ENCODE results near the gene CD44.

Gene CD44

GRCh38 chr11:35232891-35233330, 93.9 kb downstream of the CD44 start:
- ATAC-seq, result no peak
- no peak for TF ChIP-seq ARNTL (CRISPR knock-in tag; IDR thresholded peaks at IDR 0.05; ENCODE audit: borderline replicate concordance, low read depth)
- no peak for TF ChIP-seq CSDC2 (CRISPR knock-in tag; IDR thresholded peaks at IDR 0.05)
- TF ChIP-seq ZNF70 (CRISPR knock-in tag; IDR thresholded peaks at IDR 0.05), result no peak
- TF ChIP-seq PATZ1 (CRISPR knock-in tag; IDR thresholded peaks at IDR 0.05; ENCODE audit: borderline replicate concordance), result no peak
- no peak for TF ChIP-seq ZNF565 (CRISPR knock-in tag; conservative IDR thresholded peaks at IDR 0.05; ENCODE audit: low read depth)
- TF ChIP-seq SNAI2 (CRISPR knock-in tag; IDR thresholded peaks at IDR 0.05), result no peak
- no peak for TF ChIP-seq ZNF8 (CRISPR knock-in tag; IDR thresholded peaks at IDR 0.05)
- TF ChIP-seq POU6F1 (CRISPR knock-in tag; IDR thresholded peaks at IDR 0.05; ENCODE audit: borderline replicate concordance, low read depth), result no peak
- TF ChIP-seq ZFP30 (CRISPR knock-in tag; IDR thresholded peaks at IDR 0.05), result no peak
- no peak for TF ChIP-seq ZFP3 (CRISPR knock-in tag; IDR thresholded peaks at IDR 0.05)
- TF ChIP-seq OSR1 (CRISPR knock-in tag; IDR thresholded peaks at IDR 0.05), result no peak
- TF ChIP-seq ESRRG (CRISPR knock-in tag; IDR thresholded peaks at IDR 0.05), result no peak
- no peak for TF ChIP-seq RARB (CRISPR knock-in tag; IDR thresholded peaks at IDR 0.05)

- TF ChIP-seq OSR1 (CRISPR knock-in tag; IDR thresholded peaks at IDR 0.05), result no peak
- no peak for TF ChIP-seq CSDC2 (CRISPR knock-in tag; IDR thresholded peaks at IDR 0.05)
- no peak for TF ChIP-seq SNAI2 (CRISPR knock-in tag; IDR thresholded peaks at IDR 0.05)
- TF ChIP-seq GLIS3 (CRISPR knock-in tag; IDR thresholded peaks at IDR 0.05), result no peak
- TF ChIP-seq ARNTL (CRISPR knock-in tag; IDR thresholded peaks at IDR 0.05; ENCODE audit: borderline replicate concordance, low read depth), result no peak
- no peak for TF ChIP-seq ZFP3 (CRISPR knock-in tag; IDR thresholded peaks at IDR 0.05)
- TF ChIP-seq CSRNP3 (CRISPR knock-in tag; IDR thresholded peaks at IDR 0.05), result no peak
- no peak for TF ChIP-seq TOX (CRISPR knock-in tag; IDR thresholded peaks at IDR 0.05; ENCODE audit: borderline replicate concordance)
- no peak for TF ChIP-seq ISL1 (CRISPR knock-in tag; IDR thresholded peaks at IDR 0.05)
- no peak for TF ChIP-seq PPARA (CRISPR knock-in tag; IDR thresholded peaks at IDR 0.05; ENCODE audit: borderline replicate concordance)
- no peak for TF ChIP-seq ZNF565 (CRISPR knock-in tag; conservative IDR thresholded peaks at IDR 0.05; ENCODE audit: low read depth)
- ATAC-seq, result no peak
Measured at GRCh38 chr11:35233518-35233917, 94.5 kb downstream of the CD44 start.

GRCh38 chr11:35234460-35235156, 95.6 kb downstream of the CD44 start:
- no peak for TF ChIP-seq PATZ1 (CRISPR knock-in tag; IDR thresholded peaks at IDR 0.05; ENCODE audit: borderline replicate concordance)
- TF ChIP-seq POU6F1 (CRISPR knock-in tag; IDR thresholded peaks at IDR 0.05; ENCODE audit: borderline replicate concordance, low read depth), result no peak
- TF ChIP-seq OSR1 (CRISPR knock-in tag; IDR thresholded peaks at IDR 0.05), result no peak
- TF ChIP-seq BACH2 (CRISPR knock-in tag; IDR thresholded peaks at IDR 0.05; ENCODE audit: borderline replicate concordance), result no peak
- no peak for TF ChIP-seq ZNF565 (CRISPR knock-in tag; conservative IDR thresholded peaks at IDR 0.05; ENCODE audit: low read depth)
- no peak for TF ChIP-seq PPARA (CRISPR knock-in tag; IDR thresholded peaks at IDR 0.05; ENCODE audit: borderline replicate concordance)
- no peak for TF ChIP-seq ARNTL (CRISPR knock-in tag; IDR thresholded peaks at IDR 0.05; ENCODE audit: borderline replicate concordance, low read depth)
- no peak for TF ChIP-seq ESRRG (CRISPR knock-in tag; IDR thresholded peaks at IDR 0.05)
- TF ChIP-seq ZC3H10 (CRISPR knock-in tag; IDR thresholded peaks at IDR 0.05), result no peak
- no peak for ATAC-seq
